ENCODE measurements around the gene FPGS. TPM values are rescaled to one million over a fixed set of nuclear protein-coding genes. Genes with fewer than 3 reads are reported as not detected.

Gene FPGS
- total RNA-seq, 3 donors from 2014 or later (not counting 1 experiment from before 2014, with no cell fraction given) = 99.1 to 108 (median 107) TPM

DNA sequence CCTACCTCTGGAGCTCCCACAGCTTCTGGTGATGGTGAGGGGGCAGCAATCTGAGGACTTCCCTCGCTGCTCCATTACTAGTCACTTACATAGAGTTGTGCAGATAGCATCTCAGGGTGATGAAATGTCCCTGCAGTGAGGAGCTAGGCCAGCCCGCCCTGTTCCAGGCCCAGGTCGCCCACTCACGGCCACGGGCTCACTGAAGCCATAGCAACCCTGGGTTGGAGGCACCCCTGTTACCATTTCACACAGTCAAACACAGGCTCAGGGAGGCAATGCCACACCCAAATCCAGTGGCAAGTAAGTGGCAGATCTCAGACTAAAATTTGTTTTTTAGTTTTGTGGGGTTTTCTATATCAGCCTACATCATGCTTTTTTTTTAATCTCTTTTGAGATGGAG, 43.8 kb upstream of the FPGS start:
- no peak overlapping the region for H3K4me3 ChIP-seq (ENCODE audit: low read length)
- ATAC-seq (no peak), DNase-seq (no peak)
- H3K36me3 ChIP-seq (ENCODE audit: control insufficient read depth, insufficient read depth, low read length) = peaks cover 60% of the 10 kb centered on the region
- 89% methylated on average over 5 of the region's 5 CpGs for WGBS (ENCODE audit: insufficient coverage)
- intact Hi-C loops (cut with micrococcal nuclease) = no loop called here
- H3K9me3 ChIP-seq (ENCODE audit: control insufficient read depth, insufficient read depth, low read length) = no peaks in the 10 kb centered on the region
- Mint-ChIP-seq H3K9me3 (no peaks in the 10 kb centered on the region), H3K27me3 (ENCODE audit: low read depth in 2 of 2) (no peaks in the 10 kb centered on the region), H3K27ac (peak overlapping the region; percentile 63 to 85), H3K4me1 (peaks cover 20 to 24% of the 10 kb centered on the region in 2 donors), H3K36me3 (no peaks in the 10 kb centered on the region), H3K4me3 (no peak overlapping the region)
- no peak overlapping the region for H3K27ac ChIP-seq (ENCODE audit: low read length)
- TF ChIP-seq, protein P1, sequence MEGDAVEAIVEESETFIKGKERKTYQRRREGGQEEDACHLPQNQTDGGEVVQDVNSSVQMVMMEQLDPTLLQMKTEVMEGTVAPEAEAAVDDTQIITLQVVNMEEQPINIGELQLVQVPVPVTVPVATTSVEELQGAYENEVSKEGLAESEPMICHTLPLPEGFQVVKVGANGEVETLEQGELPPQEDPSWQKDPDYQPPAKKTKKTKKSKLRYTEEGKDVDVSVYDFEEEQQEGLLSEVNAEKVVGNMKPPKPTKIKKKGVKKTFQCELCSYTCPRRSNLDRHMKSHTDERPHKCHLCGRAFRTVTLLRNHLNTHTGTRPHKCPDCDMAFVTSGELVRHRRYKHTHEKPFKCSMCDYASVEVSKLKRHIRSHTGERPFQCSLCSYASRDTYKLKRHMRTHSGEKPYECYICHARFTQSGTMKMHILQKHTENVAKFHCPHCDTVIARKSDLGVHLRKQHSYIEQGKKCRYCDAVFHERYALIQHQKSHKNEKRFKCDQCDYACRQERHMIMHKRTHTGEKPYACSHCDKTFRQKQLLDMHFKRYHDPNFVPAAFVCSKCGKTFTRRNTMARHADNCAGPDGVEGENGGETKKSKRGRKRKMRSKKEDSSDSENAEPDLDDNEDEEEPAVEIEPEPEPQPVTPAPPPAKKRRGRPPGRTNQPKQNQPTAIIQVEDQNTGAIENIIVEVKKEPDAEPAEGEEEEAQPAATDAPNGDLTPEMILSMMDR (IDR thresholded peaks at IDR 0.05) = no peak
- H3K4me1 ChIP-seq (ENCODE audit: control insufficient read depth, insufficient read depth, low read length) = peaks cover 20% of the 10 kb centered on the region
- H3K27me3 ChIP-seq (ENCODE audit: control insufficient read depth, insufficient read depth, low read length) = no peaks in the 10 kb centered on the region

DNA sequence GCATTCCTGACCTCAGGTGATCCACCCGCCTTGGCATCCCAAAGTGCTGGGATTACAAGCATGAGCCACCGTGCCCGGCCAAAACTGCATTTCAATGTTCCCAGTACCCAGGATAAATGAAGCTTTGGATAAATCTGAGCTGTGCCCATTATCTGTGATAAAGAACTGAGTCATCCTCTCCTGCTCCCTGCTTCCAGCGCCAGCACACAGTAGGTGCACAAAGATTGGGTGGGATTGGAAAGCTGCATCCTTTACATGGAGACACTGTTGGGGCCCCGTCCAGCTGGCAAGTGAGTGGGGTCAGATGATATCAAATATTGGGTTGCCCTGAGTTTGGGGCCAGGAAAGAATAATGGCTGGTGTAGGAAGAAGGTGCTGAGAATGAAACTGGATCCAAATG, 41.6 kb upstream of the FPGS start:
- Histone ChIP-seq H3K36me3 (ENCODE audit: control insufficient read depth, insufficient read depth, low read length) (peaks cover 63% of the 10 kb centered on the region), H3K4me3 (ENCODE audit: low read length) (no peak overlapping the region), H3K4me1 (ENCODE audit: control insufficient read depth, insufficient read depth, low read length) (peaks cover 30% of the 10 kb centered on the region), H3K9me3 (ENCODE audit: control insufficient read depth, insufficient read depth, low read length) (no peaks in the 10 kb centered on the region), H3K27ac (ENCODE audit: low read length) (no peak overlapping the region), H3K27me3 (ENCODE audit: control insufficient read depth, insufficient read depth, low read length) (no peaks in the 10 kb centered on the region)
- ATAC-seq (no peak), DNase-seq (no peak)
- intact Hi-C loops (cut with micrococcal nuclease) = no loop called here
- H3K27me3 Mint-ChIP-seq (ENCODE audit: low read depth in 2 of 2) = no peaks in the 10 kb centered on the region
- TF ChIP-seq, protein P1 (IDR thresholded peaks at IDR 0.05) = no peak
- H3K27ac Mint-ChIP-seq = peak overlapping the region in 1 of 2 donors; percentile 99
- WGBS (ENCODE audit: insufficient coverage) = over 99% methylated on average over 5 of the region's 5 CpGs
- H3K4me1 Mint-ChIP-seq = peaks cover 39 to 46% of the 10 kb centered on the region in 2 donors
- H3K4me3 Mint-ChIP-seq = no peak overlapping the region
- no peaks in the 10 kb centered on the region for H3K36me3 Mint-ChIP-seq
- no peaks in the 10 kb centered on the region for H3K9me3 Mint-ChIP-seq

- peaks cover 34% of the 10 kb centered on the region for H3K4me1 ChIP-seq (ENCODE audit: control insufficient read depth, insufficient read depth, low read length)
- Mint-ChIP-seq H3K36me3 (no peaks in the 10 kb centered on the region), H3K4me3 (no peak overlapping the region), H3K4me1 (peaks cover 43 to 51% of the 10 kb centered on the region in 2 donors), H3K9me3 (no peaks in the 10 kb centered on the region), H3K27me3 (ENCODE audit: low read depth in 2 of 2) (no peaks in the 10 kb centered on the region), H3K27ac (peak overlapping the region; percentile 80 to 99)
- peaks cover 67% of the 10 kb centered on the region for H3K36me3 ChIP-seq (ENCODE audit: control insufficient read depth, insufficient read depth, low read length)
- H3K4me3 ChIP-seq (ENCODE audit: low read length) = no peak overlapping the region
- DNase-seq (no peak), ATAC-seq (no peak)
- TF ChIP-seq, protein P1 (IDR thresholded peaks at IDR 0.05) = no peak
- 95% methylated on average over 5 of the region's 5 CpGs for WGBS (ENCODE audit: insufficient coverage)
- no peaks in the 10 kb centered on the region for H3K9me3 ChIP-seq (ENCODE audit: control insufficient read depth, insufficient read depth, low read length)
- no peaks in the 10 kb centered on the region for H3K27me3 ChIP-seq (ENCODE audit: control insufficient read depth, insufficient read depth, low read length)
- intact Hi-C loops (cut with micrococcal nuclease) = no loop called here
- H3K27ac ChIP-seq (ENCODE audit: low read length) = no peak overlapping the region
Observed at GRCh38 chr9:127761491-127761956, 41.2 kb upstream of the FPGS start.

DNA sequence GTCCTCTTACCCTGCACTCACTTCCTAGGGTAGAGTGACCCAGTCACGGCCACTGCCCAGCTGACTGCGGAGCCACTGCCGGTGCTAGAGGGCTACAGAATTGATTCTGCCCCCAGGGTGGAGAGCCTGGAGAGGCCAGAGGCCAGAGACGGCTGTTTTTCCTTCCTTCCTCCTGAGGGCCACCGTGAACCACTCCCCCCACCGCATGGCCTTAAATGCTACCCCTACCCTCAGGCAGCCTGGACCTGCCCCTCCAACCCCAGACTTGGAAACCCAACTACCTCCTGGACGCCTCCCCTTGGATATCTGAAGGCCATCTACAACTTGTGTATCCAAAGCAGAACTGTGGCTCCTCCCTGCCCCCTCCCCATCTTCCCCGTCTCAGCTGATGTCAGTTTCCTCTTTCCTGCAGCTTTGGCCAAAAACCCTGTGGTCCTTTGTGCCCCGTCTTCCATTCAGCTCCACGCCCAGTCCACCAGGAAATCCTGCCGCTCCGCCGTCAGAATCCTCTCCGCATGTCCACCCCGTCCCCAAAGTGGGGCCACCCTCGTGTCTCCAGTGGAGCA, 40.5 kb upstream of the FPGS start:
- no peaks in the 10 kb centered on the region for H3K9me3 Mint-ChIP-seq
- no peak overlapping the region for H3K4me3 ChIP-seq (ENCODE audit: low read length)
- peaks cover 41% of the 10 kb centered on the region for H3K4me1 ChIP-seq (ENCODE audit: control insufficient read depth, insufficient read depth, low read length)
- H3K27ac ChIP-seq (ENCODE audit: low read length) = no peak overlapping the region
- H3K27me3 ChIP-seq (ENCODE audit: control insufficient read depth, insufficient read depth, low read length) = no peaks in the 10 kb centered on the region
- no peaks in the 10 kb centered on the region for H3K36me3 Mint-ChIP-seq
- peaks cover 50 to 57% of the 10 kb centered on the region in 2 donors for H3K4me1 Mint-ChIP-seq
- no peaks in the 10 kb centered on the region for H3K27me3 Mint-ChIP-seq (ENCODE audit: low read depth in 2 of 2)
- H3K27ac Mint-ChIP-seq = peak overlapping the region; percentile 80 to 99
- DNase-seq = no peak
- H3K4me3 Mint-ChIP-seq = no peak overlapping the region
- no peaks in the 10 kb centered on the region for H3K9me3 ChIP-seq (ENCODE audit: control insufficient read depth, insufficient read depth, low read length)
- TF ChIP-seq, protein P1 (IDR thresholded peaks at IDR 0.05) = no peak
- WGBS (ENCODE audit: insufficient coverage) = 71% methylated on average over 16 of the region's 16 CpGs
- peaks cover 70% of the 10 kb centered on the region for H3K36me3 ChIP-seq (ENCODE audit: control insufficient read depth, insufficient read depth, low read length)
- intact Hi-C loops (cut with micrococcal nuclease) = no loop called here
- no peak for ATAC-seq
